ENCODE results near the gene CCDC43.
"Not testable (repeated sequence)": the region's sequence is repeated elsewhere in the genome, so short reads cannot be mapped to it uniquely, and the experiment has no call there.

The CCDC43 gene

DNA sequence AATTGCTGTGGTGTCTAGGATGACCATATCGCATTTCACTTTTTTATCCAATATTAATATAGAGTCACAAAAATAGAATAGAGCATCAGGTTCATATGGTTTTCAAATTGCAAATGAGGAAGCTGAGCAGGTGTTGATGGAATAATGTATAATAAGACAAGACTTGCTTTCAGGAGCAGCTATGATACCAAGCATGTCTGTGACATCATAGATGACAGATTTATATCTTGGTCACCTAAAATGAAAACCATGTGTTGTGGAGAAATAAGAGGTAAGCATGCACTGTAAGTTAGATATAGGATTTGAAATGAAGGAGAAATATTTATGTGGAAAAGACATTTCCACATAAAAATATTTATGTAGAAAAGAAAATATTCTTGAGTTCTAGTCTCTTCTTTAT, 24.7 kb downstream of the CCDC43 start:
- DNase-seq = no peak

- DNase-seq = no peak
These were observed 26.5 kb downstream of the CCDC43 start for GRCh38 chr17:44663095-44663494.

DNA sequence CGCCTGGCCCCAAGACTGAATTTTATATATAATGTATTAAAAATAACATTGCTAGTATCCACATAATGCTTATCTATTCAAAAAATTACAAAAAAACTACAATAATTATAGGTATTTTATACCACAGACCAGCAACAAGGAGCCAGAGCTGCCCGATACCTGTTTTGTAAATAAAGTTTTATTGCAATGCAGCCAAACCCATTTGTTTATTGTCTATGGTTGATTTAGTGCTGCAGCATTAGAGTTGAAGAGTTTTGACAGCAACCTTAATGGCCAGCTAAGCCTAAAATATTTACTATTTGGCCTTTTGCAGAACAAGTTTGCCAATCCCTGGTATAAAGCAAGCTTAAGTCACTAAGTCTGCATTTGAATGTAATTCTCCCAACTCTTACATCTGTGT, 27.7 kb downstream of the CCDC43 start:
- DNase-seq = no peak

GRCh38 chr17:44655983-44656710, 33.4 kb downstream of the CCDC43 start, which contains the start of gene MEIOC:
TSS of gene MEIOC (plus strand) at chr17:44656468. CDS start at chr17:44656614, 146 bp downstream.
- DNase-seq = peak; percentile 39

DNA sequence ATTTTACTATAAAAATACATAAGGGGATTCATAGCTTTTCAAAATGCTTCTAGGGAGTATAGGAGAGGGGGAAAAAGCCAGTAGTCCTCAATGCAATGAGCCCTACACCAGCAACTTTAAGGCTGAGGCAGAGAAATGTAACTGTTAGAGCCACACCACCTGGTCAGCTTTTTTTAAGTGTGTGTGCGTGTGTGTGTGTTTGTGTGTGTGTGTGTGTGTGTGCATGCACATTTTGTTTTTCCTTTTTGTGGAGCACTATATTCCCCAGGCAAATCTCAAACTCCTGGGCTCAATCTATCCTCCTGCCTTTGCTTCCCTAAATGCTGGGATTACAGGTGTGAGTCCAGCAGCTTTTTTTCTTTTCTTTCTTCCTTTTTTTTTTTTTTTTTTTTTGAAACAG, 35.6 kb downstream of the CCDC43 start:
- DNase-seq = no peak

DNA sequence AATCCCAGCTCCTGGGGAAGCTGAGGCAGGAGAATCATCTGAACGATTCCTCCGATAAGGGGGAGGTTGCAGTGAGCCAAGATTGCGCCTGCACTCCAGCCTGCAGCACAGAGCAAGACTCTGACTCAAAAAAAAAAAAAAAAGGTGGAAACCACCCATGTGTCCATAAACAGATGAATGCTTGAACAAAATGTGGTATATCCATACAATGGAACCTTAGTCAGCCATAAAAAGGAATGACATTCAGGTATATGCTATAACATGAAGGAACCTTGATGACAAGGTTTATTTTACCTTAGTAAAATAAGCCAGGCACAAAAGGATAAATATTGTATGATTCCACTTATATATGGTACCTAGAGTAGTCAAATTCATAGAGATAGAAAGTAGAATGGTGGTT, 36.2 kb downstream of the CCDC43 start:
- DNase-seq = no peak

GRCh38 chr17:44652727-44653126, 36.8 kb downstream of the CCDC43 start:
- DNase-seq = no peak

- DNase-seq = no peak
These were observed 38.3 kb downstream of the CCDC43 start for GRCh38 chr17:44651228-44651627.

GRCh38 chr17:44648963-44649362, 40.6 kb downstream of the CCDC43 start:
- no peak for DNase-seq

GRCh38 chr17:44647736-44648135, 41.8 kb downstream of the CCDC43 start:
- no peak for DNase-seq

- DNase-seq = no peak
These were observed 43.3 kb downstream of the CCDC43 start for GRCh38 chr17:44646280-44646679.

DNA sequence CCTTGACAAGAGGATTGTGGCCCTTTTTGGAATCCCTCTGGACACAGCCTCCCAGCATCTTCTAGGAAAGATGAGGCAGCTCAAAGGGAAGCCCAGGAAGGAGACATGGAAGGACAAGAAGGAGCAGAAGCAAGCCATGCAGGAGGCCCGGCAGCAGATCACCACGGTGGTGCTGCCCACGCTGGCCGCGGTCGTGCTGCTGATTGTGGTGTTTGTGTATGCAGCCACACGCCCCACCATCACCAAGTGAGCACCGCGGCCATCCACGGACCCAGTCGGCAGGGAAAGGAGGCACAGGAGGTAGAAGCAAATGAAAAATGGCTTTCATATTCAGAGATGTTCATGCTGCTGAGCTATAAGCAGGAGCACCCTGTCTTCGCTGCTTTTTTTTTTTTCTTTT, 44.2 kb downstream of the CCDC43 start:
- DNase-seq = no peak

- DNase-seq = no peak
These were observed 46.7 kb downstream of the CCDC43 start for GRCh38 chr17:44642834-44643233.

DNA sequence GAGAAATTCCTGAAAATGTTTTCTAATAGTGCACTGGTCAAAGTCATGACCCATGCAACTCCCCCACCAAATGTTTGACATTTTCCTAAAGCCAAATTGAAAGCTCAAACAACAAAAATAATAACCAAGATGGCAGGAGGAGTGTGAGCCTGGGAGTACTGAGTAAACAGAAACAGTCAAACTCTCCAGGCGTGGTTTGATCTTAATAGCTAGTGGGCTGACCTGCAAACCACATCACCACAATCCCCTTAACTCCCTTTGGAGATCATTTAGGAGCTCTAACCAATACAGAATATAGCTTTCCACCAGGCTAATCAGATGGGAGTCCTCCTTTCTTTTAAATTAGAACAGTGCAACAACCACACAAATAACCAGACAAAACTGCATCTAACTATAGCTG, 52.5 kb downstream of the CCDC43 start:
- DNase-seq = no peak

DNA sequence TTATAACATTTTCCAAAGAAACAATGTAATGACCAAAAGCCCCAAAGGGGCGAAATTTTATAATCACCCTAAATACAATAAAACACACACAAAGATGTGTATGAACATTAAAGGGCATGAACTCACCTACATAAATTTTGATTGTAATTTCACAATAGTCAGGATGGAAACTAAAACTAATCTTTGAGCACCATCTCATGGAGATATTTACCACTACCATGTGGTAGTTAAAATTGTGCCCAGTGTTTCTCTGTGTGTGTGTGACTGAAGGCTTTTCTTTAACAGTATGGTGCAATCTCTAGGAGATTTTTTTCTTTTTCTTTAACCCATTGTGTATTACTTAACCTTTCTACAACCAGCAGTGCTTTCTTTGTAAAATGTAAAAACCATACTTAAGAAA, 53.0 kb downstream of the CCDC43 start:
- DNase-seq = peak; percentile 11

GRCh38 chr17:44634401-44634800, 55.2 kb downstream of the CCDC43 start:
- not testable (repeated sequence) for DNase-seq

DNA sequence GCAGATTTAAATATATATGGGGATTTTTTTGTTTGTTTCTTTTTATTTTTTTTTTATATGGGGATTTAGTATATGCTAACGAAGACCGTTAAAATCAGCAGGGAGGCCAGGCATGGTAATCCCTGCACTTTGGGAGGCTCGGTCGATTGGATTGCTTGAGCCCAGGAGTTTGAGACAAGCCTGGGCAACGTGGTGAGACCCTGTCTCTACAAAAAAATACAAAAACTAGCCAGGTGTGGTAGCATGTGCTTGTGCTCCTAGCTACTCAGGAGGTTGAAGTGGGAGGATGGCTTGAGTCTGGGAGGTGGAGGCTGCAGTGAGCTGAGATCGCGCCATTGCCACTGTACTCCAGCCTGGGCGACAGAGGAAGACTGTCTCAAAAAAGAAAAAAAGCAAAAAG, 55.6 kb downstream of the CCDC43 start:
- no peak for DNase-seq

- no peak for DNase-seq
These were observed 58.9 kb downstream of the CCDC43 start for GRCh38 chr17:44630703-44631102.

DNA sequence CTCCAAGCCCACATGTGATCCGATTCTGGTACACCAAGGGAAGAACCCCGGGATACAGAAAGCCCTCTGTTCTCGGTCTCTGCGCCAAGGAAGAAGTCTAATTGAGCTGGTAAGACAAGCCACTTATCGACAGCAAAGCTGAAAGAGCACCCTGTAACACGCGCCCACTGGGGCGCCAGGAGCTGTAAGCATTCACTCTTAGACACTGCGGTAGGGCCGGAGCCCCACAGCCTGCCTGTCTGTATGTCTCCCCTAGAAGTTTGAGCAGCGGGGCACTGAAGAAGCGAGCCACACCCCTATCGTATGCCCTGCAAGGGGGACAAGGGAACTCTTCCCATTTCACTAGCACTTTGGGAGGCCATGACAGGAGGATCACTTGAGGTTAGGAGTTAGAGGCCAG, 60.3 kb downstream of the CCDC43 start:
- no peak for DNase-seq

DNA sequence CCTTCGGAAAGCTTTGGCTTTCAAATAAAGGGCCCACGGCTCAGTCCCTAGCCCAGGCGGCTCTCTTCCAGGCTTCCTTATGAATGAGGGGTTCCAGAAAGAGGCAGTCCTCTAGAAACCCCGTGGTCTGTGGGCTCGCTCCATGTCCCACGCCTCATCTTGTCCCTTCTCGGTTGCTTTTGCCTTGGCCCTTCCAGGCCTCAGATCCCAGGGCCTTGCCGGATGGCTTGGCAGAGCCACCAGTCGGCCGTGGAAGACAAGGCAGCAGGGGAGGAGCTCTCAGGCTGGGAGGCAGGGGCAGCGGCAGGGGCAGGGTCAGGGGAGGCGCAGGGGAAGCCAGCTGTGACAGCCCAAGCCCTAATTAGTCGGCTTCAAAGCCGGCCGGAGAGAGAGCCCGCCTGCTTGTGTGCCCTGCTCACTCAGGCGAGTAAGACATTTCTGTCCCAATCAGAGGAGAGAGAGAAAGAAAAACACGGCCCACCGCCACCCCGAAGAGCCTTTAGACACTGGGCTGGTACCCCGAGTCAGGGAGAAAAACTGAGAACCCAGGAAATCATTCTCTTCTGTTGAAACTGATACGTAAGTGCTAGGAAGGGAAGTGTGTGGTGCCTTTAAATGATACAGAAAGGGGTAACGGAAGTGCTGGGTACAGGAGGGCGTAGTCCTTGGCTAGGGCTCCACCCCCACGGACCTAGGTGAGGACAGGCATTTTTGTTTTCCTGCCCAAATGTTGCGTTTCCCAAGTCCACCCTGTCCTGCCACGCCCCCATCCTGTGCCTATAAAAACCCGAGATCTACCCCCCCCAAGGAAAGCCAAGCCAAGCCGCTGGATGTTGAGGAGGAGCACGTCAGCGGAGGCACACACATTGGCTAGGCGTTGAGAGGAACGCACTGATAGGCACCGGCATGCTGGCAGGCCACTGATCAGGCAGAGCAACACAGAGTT, 61.1 kb downstream of the CCDC43 start:
- DNase-seq = no peak

DNA sequence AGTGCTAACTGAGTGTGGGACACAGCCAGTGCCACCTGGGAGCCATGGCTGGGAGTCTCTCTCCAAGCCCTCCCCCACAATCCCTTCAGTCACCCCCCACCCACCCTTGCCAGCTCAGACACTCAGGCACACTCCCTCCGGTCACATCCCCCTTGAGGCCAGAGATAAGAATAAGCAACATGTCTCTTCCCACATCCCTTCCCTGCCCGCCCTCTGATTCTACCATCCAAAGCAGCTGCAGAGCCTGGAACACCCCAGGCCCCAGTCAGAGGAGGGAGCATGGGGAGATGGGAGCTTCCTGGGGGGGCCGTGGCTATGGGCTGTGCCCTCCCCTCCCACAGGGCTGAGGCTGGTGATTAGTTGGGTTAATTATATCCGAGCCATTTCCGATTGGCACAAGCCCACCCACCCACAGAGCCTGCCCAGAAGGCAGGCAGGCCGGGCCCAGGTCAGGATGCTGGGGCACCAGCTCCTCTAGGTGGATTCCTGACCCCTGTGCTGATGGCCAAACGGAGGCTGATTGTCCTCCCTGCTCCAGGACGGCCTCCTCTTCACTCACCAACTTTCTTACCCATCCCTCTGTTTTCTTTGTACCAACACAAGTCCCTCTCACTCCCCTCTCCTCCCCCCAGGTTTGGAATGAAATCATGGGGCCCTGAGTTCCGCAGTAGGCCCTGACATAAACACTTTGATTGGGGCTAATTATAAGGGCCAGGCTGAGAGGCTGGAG, 61.9 kb downstream of the CCDC43 start:
- no peak for DNase-seq
